ENCODE data around the gene CNTN1.
A peak's percentile ranks its signal among the peaks of the same experiment; 100 is the strongest.

Gene CNTN1

GRCh38 chr12:40959041-40959440, 266.8 kb downstream of the CNTN1 start:
- DNase-seq (ENCODE audit: low read depth, low spot score): no peak

DNA sequence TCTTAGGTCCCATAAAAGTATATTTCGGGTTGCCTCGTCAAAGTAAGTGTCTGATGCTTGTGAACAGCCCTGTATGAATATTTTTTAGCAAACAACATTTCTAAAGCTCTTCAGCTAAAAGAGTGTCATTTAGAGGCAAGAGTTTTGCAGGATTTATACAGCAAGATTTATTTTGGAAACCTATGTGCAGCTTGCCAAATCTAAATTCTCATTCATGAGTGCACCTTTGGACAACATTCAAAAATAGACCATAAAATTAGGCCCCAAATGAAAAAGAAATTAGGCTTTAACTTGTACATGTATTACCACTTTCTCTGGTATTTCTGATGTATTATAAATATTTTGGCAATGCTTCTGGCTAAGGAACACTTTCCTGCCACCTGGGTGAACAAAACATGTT, 271.5 kb downstream of the CNTN1 start:
- DNase-seq (ENCODE audit: low read depth, low spot score): no peak

GRCh38 chr12:40969796-40970195, 277.6 kb downstream of the CNTN1 start:
- no peak for DNase-seq (ENCODE audit: low read depth, low spot score)

DNA sequence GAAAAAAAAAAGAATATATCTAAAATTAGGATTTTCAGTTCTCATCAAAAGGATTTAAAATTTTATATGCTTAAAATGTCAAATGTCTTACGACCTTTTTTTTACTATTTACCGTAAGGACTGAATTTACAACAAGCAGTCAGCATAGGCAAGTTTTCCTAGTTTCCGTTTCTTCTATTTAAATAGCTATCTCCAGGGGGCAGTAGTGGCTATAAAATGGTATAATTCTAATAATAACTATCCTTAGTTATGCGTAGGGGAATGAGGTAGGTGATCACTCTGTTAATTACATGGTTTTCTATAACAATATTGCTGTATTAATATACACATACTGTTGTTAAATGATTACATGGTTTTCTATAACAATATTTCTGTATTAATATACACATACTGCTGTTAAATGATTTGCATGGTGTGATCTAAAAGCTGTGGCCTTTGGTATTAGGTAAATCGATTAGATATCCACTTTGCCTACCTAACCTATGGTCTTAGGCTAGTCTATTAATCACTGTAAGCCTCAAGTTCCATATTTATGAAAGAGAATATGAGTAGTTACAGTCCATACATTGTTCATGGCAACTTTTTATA, 278.2 kb downstream of the CNTN1 start:
- no peak for DNase-seq (ENCODE audit: low read depth, low spot score)

DNA sequence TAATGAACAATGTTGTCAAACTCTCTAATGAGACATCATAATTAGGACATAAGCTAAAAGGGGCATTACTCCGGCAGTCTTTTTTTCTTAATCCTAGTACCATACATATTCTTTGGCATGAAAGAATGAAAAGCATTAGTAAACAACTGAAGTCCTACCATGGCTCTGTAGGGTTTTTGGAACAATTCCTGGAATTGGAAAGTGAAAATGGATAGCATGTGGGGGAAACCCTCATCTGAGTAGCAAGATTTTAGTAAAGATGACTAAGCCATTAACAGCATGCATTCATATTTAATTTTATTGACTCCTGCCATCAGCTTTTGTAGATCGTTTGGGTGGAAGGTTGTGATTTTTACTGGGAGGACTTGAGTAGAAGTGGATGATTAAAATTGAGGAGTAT, 279.7 kb downstream of the CNTN1 start:
- no peak for DNase-seq (ENCODE audit: low read depth, low spot score)

DNA sequence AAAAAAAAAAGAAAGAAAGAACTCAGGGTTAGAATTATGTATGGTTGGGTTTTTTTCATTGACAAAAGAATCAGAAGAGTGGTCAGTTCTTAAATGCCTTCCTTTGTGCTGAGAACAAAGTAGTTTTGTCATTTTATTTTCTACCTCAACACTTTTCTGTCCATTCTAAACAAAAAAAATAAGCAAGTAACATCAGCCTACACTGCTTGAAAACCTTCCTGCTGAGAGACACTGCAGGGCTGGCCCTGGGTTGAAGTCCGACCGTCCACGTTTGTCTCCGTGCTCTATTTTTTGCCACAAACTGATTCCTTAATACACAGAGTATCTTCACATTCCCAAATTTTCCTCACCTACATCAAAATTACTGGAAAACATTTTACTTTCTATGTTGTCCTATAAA, 284.3 kb downstream of the CNTN1 start:
- no peak for DNase-seq (ENCODE audit: low read depth, low spot score)

GRCh38 chr12:40980427-40980961, 288.3 kb downstream of the CNTN1 start:
- DNase-seq (ENCODE audit: low read depth, low spot score): no peak

DNA sequence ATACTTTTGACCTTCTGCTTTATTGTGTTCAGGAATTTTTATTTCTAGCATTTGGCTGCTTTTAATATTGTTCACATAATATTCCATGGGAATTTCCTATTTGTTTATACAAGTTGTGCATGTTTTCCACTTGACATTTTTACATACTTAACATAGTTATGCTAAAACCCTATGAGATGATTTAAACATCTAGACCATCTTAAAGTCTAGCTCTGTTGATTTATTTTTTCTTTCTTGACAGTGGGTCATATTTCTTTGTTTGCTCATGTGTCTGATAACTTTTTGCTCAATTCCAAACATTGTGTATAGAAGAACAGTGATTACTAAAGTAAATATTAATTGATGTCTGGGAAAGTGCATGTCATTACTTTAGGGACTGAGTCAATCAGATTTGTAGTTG, 293.8 kb downstream of the CNTN1 start:
- DNase-seq (ENCODE audit: low read depth, low spot score): no peak

DNA sequence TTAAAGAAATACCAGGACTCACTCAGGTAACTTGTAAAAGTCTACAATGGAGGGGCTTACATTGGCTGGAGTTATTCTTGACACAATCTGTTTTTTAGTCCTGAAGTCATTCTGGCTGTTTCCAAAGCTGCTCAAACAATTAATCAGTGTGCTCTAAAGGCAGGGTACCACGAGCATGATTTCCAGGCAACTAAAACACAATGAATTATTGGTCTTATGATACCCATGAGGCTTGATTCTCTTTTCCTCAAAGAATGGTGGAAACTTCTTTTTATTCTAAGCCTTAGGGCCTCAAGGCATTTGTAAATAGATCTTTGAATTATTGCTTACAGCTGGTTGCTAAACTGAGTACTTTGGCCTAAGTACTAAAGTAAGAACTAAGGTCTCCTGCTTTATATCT, 296.1 kb downstream of the CNTN1 start:
- DNase-seq (ENCODE audit: low read depth, low spot score): no peak

- no peak for DNase-seq (ENCODE audit: low read depth, low spot score)
Measured at GRCh38 chr12:40988824-40989223, 296.6 kb downstream of the CNTN1 start.

GRCh38 chr12:40989785-40990184, 297.5 kb downstream of the CNTN1 start:
- DNase-seq (ENCODE audit: low read depth, low spot score): no peak

GRCh38 chr12:40992158-40992557, 299.9 kb downstream of the CNTN1 start:
- DNase-seq (ENCODE audit: low read depth, low spot score): no peak

DNA sequence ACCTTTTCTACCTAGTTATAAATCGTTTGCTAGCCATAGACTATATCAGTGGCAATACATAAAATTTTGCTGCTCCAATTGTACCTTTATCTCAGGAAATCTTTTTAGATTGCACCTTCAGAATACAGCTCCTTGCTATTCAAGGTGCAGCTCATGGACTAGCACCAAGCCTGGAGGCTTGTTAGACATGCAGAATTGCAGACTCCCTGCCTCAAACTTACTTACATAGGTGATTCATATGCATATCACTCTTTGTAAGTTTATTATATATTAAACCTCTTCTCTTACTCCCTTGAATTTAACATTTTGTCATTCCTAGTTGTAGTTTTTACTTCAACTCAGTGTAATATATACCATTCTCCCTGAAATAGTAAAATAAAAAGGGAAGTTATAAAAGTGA, 300.4 kb downstream of the CNTN1 start:
- no peak for DNase-seq (ENCODE audit: low read depth, low spot score)

GRCh38 chr12:40993158-40993557, 300.9 kb downstream of the CNTN1 start:
- no peak for DNase-seq (ENCODE audit: low read depth, low spot score)

DNA sequence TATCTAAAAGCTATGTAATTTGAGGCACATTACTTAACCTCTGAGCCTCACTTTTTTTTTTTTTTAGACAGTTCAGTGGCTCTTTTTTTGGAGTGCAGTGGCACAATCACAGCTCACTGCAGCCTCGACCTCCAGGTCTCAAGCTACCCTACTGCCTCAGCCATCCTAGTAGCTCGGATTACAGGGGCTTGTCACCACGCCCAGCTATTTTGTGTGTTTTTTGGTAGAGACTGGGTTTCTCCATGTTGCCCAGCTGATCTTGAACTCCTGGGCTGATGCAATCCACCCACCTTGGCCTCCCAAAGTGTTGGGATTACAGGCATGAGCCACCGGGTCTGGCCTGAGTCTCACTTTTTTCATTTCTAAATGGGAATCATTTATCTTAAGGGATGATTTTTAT, 303.9 kb downstream of the CNTN1 start:
- no peak for DNase-seq (ENCODE audit: low read depth, low spot score)

GRCh38 chr12:40999210-40999609, 307.0 kb downstream of the CNTN1 start:
- no peak for DNase-seq (ENCODE audit: low read depth, low spot score)

- no peak for DNase-seq (ENCODE audit: low read depth, low spot score)
Measured at GRCh38 chr12:41008472-41008871, 316.2 kb downstream of the CNTN1 start.

DNA sequence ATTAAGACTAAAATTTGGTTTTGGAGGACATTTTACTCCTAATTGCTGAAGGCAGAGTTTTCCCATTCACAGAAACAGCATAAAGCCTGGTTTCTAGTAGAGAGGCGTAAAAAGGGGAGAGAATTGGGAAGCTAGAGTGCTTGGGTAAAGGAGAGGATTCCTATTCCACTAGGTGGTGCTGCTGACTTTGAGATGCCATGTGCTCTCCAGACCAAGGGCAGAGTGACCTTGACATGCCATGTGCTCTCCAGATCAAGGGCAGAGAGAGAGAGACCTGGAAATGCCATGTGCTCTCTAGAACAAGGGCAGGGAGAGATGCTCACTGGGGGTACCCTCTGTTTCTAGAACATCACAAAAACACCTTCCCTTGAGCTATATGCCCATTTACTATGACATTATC, 319.7 kb downstream of the CNTN1 start:
- peak; percentile 23 for DNase-seq (ENCODE audit: low read depth, low spot score)

GRCh38 chr12:41013881-41014642, 321.8 kb downstream of the CNTN1 start:
- no peak for DNase-seq (ENCODE audit: low read depth, low spot score)

DNA sequence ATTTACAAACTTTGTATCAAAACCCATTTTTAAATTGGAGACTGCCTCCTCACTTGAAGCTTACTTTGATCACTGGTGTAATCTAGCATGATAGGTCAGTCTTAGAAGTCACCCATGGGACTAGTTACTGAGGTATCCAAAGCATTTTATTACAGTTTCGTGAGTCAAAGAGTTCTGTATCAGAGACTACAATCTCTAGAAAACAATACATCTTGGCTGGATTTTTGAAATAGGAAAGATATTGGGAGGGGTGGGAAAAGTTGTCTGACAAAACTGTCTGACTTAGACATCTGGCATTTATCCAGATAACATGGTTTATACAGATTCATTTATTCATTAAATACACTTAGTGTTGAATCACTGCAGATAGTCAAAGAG, 322.4 kb downstream of the CNTN1 start:
- DNase-seq (ENCODE audit: low read depth, low spot score): no peak

GRCh38 chr12:41018010-41018409, 325.8 kb downstream of the CNTN1 start:
- no peak for DNase-seq (ENCODE audit: low read depth, low spot score)

DNA sequence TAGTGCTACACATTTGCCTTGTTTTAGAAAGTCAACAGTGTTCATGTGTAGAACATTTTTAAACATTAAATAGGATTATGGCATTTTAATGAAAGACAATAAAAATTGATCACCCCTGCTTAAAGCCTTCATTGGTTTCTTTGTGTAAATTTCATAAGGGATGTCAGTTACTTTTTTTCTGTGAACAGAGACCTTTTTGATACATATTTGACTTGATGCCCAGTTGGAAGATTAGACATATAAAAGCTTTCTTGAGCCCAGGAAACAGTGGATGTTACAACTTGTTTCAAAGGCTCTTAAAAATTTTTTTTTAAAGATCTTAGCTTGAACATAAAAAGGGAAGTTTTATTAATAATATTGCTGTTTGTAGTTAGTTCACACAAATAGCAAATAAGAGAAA, 327.2 kb downstream of the CNTN1 start:
- DNase-seq (ENCODE audit: low read depth, low spot score): no peak

DNA sequence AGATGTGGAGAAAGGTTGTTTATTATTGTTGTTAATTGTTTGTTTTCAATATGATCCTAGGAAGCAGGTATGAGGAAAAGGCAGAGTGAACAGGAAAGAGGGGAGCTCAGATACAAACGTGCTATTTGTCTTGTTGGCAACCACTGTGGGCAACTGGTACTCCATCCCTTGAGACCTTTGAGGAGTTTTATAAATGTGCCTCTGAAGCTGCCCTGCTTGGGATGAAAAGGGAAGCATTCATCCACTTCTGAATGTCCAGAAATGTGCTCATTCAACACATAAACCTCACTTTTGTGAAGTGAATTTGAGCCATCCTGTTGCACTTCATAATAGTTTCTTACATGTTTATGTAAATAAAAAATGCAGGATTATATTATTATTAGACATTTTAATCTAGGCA, 331.6 kb downstream of the CNTN1 start:
- no peak for DNase-seq (ENCODE audit: low read depth, low spot score)

Measured in iPS DF 19.7 (cell line).